Keratinocyte (primary cell): Measurements from ENCODE around the gene KIAA1755. TPM values are rescaled to one million over a fixed set of nuclear protein-coding genes. Genes with fewer than 3 reads are reported as not detected.

Source experiments
- DNase-seq: peaks from one replicate; pipeline ENCODE4 v3.0.0-alpha.2; 2011; ENCODE audit warnings: low read depth, missing footprints, low spot score
- FAIRE-seq: peaks from 2 replicates; lab custom pipeline; 2011; peaks lifted over from hg19 to GRCh38; lab: Jason Lieb, UNC
- H2AFZ ChIP-seq: 2 replicates; pipeline ENCODE4 v1.6.0; 2012; ENCODE audit warnings: low read length, control low read depth, inconsistent platforms; ENCODE audit not compliant: control insufficient read depth
- H3K27ac ChIP-seq: 2 replicates; pipeline ENCODE4 v1.5.1; 2011; ENCODE audit warnings: low read length; ENCODE audit not compliant: control insufficient read depth, insufficient read depth
- H3K27me3 ChIP-seq: 3 replicates; pipeline ENCODE4 v1.6.0; 2011; ENCODE audit warnings: low read length; ENCODE audit not compliant: control insufficient read depth, insufficient read depth; ENCODE audit errors: extremely low read depth
- H3K36me3 ChIP-seq, 2 experiments: 2 replicates in 1 of 2; 3 replicates in 1 of 2; pipeline ENCODE4 v1.5.1; 2011; ENCODE audit warnings: low read length in 2 of 2, mild to moderate bottlenecking in 1 of 2; ENCODE audit not compliant: control insufficient read depth in 2 of 2, insufficient read depth in 2 of 2; ENCODE audit errors: extremely low read depth in 1 of 2
- H3K4me1 ChIP-seq: 3 replicates; pipeline ENCODE4 v1.5.1; 2011; ENCODE audit warnings: low read length; ENCODE audit not compliant: control insufficient read depth, insufficient read depth; ENCODE audit errors: extremely low read depth
- H3K4me2 ChIP-seq: 3 replicates; pipeline ENCODE4 v1.6.0; 2011; ENCODE audit warnings: low read depth, low read length; ENCODE audit not compliant: control insufficient read depth, insufficient read depth; ENCODE audit errors: extremely low read depth
- H3K4me3 ChIP-seq, 3 experiments: fragments of 200-600 bp in 1 of 3; sonication (generic) in 1 of 3; 2 replicates in 2 of 3; 3 replicates in 1 of 3; pipeline ENCODE4 v1.5.1; 2011 to 2016; ENCODE audit warnings: low read length in 3 of 3, mild to moderate bottlenecking in 3 of 3, control low read depth in 2 of 3, inconsistent platforms in 1 of 3, low read depth in 1 of 3, mixed read lengths in 1 of 3, mixed run types in 1 of 3, moderate library complexity in 1 of 3; ENCODE audit not compliant: control insufficient read depth in 2 of 3, insufficient read depth in 2 of 3; ENCODE audit errors: extremely low read depth in 1 of 3
- H3K79me2 ChIP-seq: 2 replicates; pipeline ENCODE4 v1.6.0; 2012; ENCODE audit warnings: low read length; ENCODE audit not compliant: control insufficient read depth, insufficient read depth
- H3K9ac ChIP-seq: 3 replicates; pipeline ENCODE4 v1.6.0; 2011; ENCODE audit warnings: low read length; ENCODE audit not compliant: control insufficient read depth, insufficient read depth; ENCODE audit errors: extremely low read depth
- H3K9me1 ChIP-seq: 3 replicates; pipeline ENCODE4 v1.6.0; 2011; ENCODE audit warnings: low read length; ENCODE audit not compliant: control insufficient read depth, insufficient read depth; ENCODE audit errors: extremely low read depth
- H3K9me3 ChIP-seq: 2 replicates; pipeline ENCODE4 v1.5.1; 2012; ENCODE audit warnings: low read depth, low read length; ENCODE audit not compliant: control insufficient read depth
- H4K20me1 ChIP-seq: 3 replicates; pipeline ENCODE4 v1.6.0; 2011; ENCODE audit warnings: low read length; ENCODE audit not compliant: control insufficient read depth, insufficient read depth; ENCODE audit errors: extremely low read depth
- CTCF ChIP-seq, 3 experiments: IDR thresholded peaks in 1 of 3; conservative IDR thresholded peaks in 1 of 3; optimal IDR thresholded peaks in 1 of 3; 2 replicates in 2 of 3; 3 replicates in 1 of 3; pipeline versions ENCODE3 to v1.5.1; 2011; ENCODE audit warnings: low read length in 3 of 3, mild to moderate bottlenecking in 3 of 3, moderate library complexity in 2 of 3, control low read depth in 1 of 3, inconsistent platforms in 1 of 3; ENCODE audit not compliant: insufficient read depth in 2 of 3; ENCODE audit errors: extremely low read depth in 1 of 3
- EZH2 ChIP-seq: IDR thresholded peaks from one replicate; pipeline ENCODE4 v1.6.1; 2012; ENCODE audit warnings: inconsistent platforms, mild to moderate bottlenecking, low read length, moderate library complexity
- dilution Hi-C: fragments of 300-500 bp; cut with MboI; formaldehyde crosslinking; loops from one replicate; pipeline ENCODE4 v1.7.0; 2020; ENCODE audit warnings: low sequenced_read_pairs; ENCODE audit not compliant: extremely low pct_ligation_motif_present
- polyA plus RNA-seq, 5 experiments: library from polyadenylated mRNA; depleted of rRNA in 3 of 5; stranded (reverse) in 3 of 5; stranded (forward) in 1 of 5; unstranded in 1 of 5; fragments of >200 nt; gene quantifications; 1 replicate in 1 of 5; 2 replicates in 3 of 5; 3 replicates in 1 of 5; pipeline versions ENCODE4 v1.2.1 to v1.2.3, GENCODE V29; 2011 to 2012; ENCODE audit warnings: missing spikeins in 2 of 5, low read depth in 1 of 5, low replicate concordance in 1 of 5

KIAA1755 gene
- polyA plus RNA-seq, 1 donor (not counting 4 experiments of a cell fraction or from before 2014, with no cell fraction given), result not detected

- Histone ChIP-seq H3K9me1 (no peaks in the 10 kb centered on the region), H3K36me3 (no peaks in the 10 kb centered on the region), H3K9ac (no peak overlapping the region), H4K20me1 (no peaks in the 10 kb centered on the region), H3K27me3 (peaks cover 36% of the 10 kb centered on the region), H3K4me1 (no peaks in the 10 kb centered on the region), H3K4me3 (no peak overlapping the region), H3K79me2 (no peaks in the 10 kb centered on the region), H2AFZ (no peak overlapping the region), H3K9me3 (peaks cover 16% of the 10 kb centered on the region), H3K4me2 (no peak overlapping the region), H3K27ac (no peak overlapping the region)
- dilution Hi-C loops, result no loop called here
- FAIRE-seq (no peak), DNase-seq (no peak)
- TF ChIP-seq CTCF (optimal IDR thresholded peaks at IDR 0.05 in 1 of 3, IDR thresholded peaks at IDR 0.05 in 1 of 3, conservative IDR thresholded peaks at IDR 0.05 in 1 of 3; ENCODE audit: extremely low read depth in 1 of 3, insufficient read depth in 2 of 3, low read length in 3 of 3) (no peak), EZH2 (no peak)
Observed at GRCh38 chr20:38238829-38239228, 21.7 kb downstream of the KIAA1755 start.

- no peak for DNase-seq
- FAIRE-seq, result no peak
- Histone ChIP-seq H3K9me3 (peaks cover 6% of the 10 kb centered on the region), H3K27me3 (peaks cover 36% of the 10 kb centered on the region), H3K27ac (no peak overlapping the region), H2AFZ (no peak overlapping the region), H3K9ac (no peak overlapping the region), H3K4me3 (no peak overlapping the region), H3K79me2 (no peaks in the 10 kb centered on the region), H3K9me1 (no peaks in the 10 kb centered on the region), H4K20me1 (no peaks in the 10 kb centered on the region), H3K4me2 (no peak overlapping the region), H3K4me1 (no peaks in the 10 kb centered on the region), H3K36me3 (no peaks in the 10 kb centered on the region)
- TF ChIP-seq EZH2 (no peak), CTCF (optimal IDR thresholded peaks at IDR 0.05 in 1 of 3, IDR thresholded peaks at IDR 0.05 in 1 of 3, conservative IDR thresholded peaks at IDR 0.05 in 1 of 3; ENCODE audit: extremely low read depth in 1 of 3, insufficient read depth in 2 of 3, low read length in 3 of 3) (no peak)
- dilution Hi-C loops, result no loop called here
Observed at GRCh38 chr20:38237381-38237780, 23.2 kb downstream of the KIAA1755 start.
